Measurements from ENCODE around the gene ATOX1. TPM values are rescaled to one million over a fixed set of nuclear protein-coding genes. Genes with fewer than 3 reads are reported as not detected.

ATOX1 gene
- total RNA-seq, 2 experiments from 2014 or later, result 87.7 to 92.6 TPM

- no peak overlapping the region for H3K27ac Mint-ChIP-seq
- H3K9me3 Mint-ChIP-seq, result no peaks in the 10 kb centered on the region
- H3K4me3 Mint-ChIP-seq, result no peak overlapping the region
- H3K36me3 Mint-ChIP-seq (ENCODE audit: low read depth), result no peaks in the 10 kb centered on the region
- no peaks in the 10 kb centered on the region for H3K27me3 Mint-ChIP-seq (ENCODE audit: low read depth)
- CTCF ChIA-PET, result interaction anchor here (1.0 to 3.5 kb wide), 4 partner anchors 19 to 63 kb away, joined by 4 to 23 read pairs (median 8); partner anchors contain the start of gene G3BP1
- intact Hi-C loops (cut with micrococcal nuclease), result loop anchor here (1.0 to 2.0 kb wide), 4 partner anchors 19 to 49 kb away; partner anchors contain the start of genes ATOX1 and G3BP1
- no peak for DNase-seq
- H3K4me1 Mint-ChIP-seq (ENCODE audit: low read depth), result peaks cover 12% of the 10 kb centered on the region
Measured at GRCh38 chr5:151721812-151722391, 36.5 kb downstream of the ATOX1 start.

- no peaks in the 10 kb centered on the region for H3K27me3 Mint-ChIP-seq (ENCODE audit: low read depth)
- no peaks in the 10 kb centered on the region for H3K9me3 Mint-ChIP-seq
- peaks cover 12% of the 10 kb centered on the region for H3K4me1 Mint-ChIP-seq (ENCODE audit: low read depth)
- DNase-seq, result peak; percentile 56
- peak overlapping the region; percentile 63 for H3K27ac Mint-ChIP-seq
- intact Hi-C loops (cut with micrococcal nuclease), result loop anchor here (1.0 to 2.0 kb wide), 4 partner anchors 20 to 50 kb away; partner anchors contain the start of genes ATOX1 and G3BP1
- H3K36me3 Mint-ChIP-seq (ENCODE audit: low read depth), result no peaks in the 10 kb centered on the region
- H3K4me3 Mint-ChIP-seq, result no peak overlapping the region
- CTCF ChIA-PET, result interaction anchor here (0.9 to 3.5 kb wide), 7 partner anchors 9 to 63 kb away, joined by 3 to 23 read pairs (median 4); partner anchors contain the start of gene G3BP1
Measured at GRCh38 chr5:151721087-151721646, 37.3 kb downstream of the ATOX1 start.

GRCh38 chr5:151720215-151720614 is 38.2 kb downstream of the ATOX1 start:
- CTCF ChIA-PET, result interaction anchor here (1.2 to 3.5 kb wide), 6 partner anchors 8 to 68 kb away, joined by 3 to 23 read pairs (median 4); no protein-coding TSS in a partner anchor
- peaks cover 12% of the 10 kb centered on the region for H3K4me1 Mint-ChIP-seq (ENCODE audit: low read depth)
- no peaks in the 10 kb centered on the region for H3K36me3 Mint-ChIP-seq (ENCODE audit: low read depth)
- intact Hi-C loops (cut with micrococcal nuclease), result loop anchor here (2.0 kb wide), 1 partner anchor 21 kb away; no protein-coding TSS in a partner anchor
- no peaks in the 10 kb centered on the region for H3K9me3 Mint-ChIP-seq
- H3K27me3 Mint-ChIP-seq (ENCODE audit: low read depth), result no peaks in the 10 kb centered on the region
- no peak for DNase-seq
- no peak overlapping the region for H3K27ac Mint-ChIP-seq
- no peak overlapping the region for H3K4me3 Mint-ChIP-seq

GRCh38 chr5:151719228-151720000 is 39.0 kb downstream of the ATOX1 start:
- peak; percentile 55 for DNase-seq
- Mint-ChIP-seq H3K4me3 (no peak overlapping the region), H3K27ac (no peak overlapping the region), H3K27me3 (ENCODE audit: low read depth) (no peaks in the 10 kb centered on the region), H3K9me3 (no peaks in the 10 kb centered on the region), H3K4me1 (ENCODE audit: low read depth) (peaks cover 12% of the 10 kb centered on the region), H3K36me3 (ENCODE audit: low read depth) (peaks cover 2% of the 10 kb centered on the region)
- intact Hi-C loops (cut with micrococcal nuclease), result loop anchor here (1.0 kb wide), 1 partner anchor 60 kb away; no protein-coding TSS in a partner anchor
- CTCF ChIA-PET, result interaction anchor here (0.6 to 3.5 kb wide), 7 partner anchors 12 to 67 kb away, joined by 3 to 23 read pairs (median 5); no protein-coding TSS in a partner anchor

GRCh38 chr5:151718646-151719045 is 39.8 kb downstream of the ATOX1 start:
- Mint-ChIP-seq H3K4me1 (ENCODE audit: low read depth) (peaks cover 12% of the 10 kb centered on the region), H3K4me3 (no peak overlapping the region), H3K27ac (no peak overlapping the region), H3K27me3 (ENCODE audit: low read depth) (no peaks in the 10 kb centered on the region), H3K36me3 (ENCODE audit: low read depth) (peaks cover 2% of the 10 kb centered on the region), H3K9me3 (no peaks in the 10 kb centered on the region)
- no peak for DNase-seq
- intact Hi-C loops (cut with micrococcal nuclease), result loop anchor here (1.0 kb wide), 1 partner anchor 59 kb away; no protein-coding TSS in a partner anchor
- CTCF ChIA-PET, result interaction anchor here (0.6 to 1.6 kb wide), 4 partner anchors 11 to 60 kb away, joined by 3 to 8 read pairs (median 4); no protein-coding TSS in a partner anchor

- CTCF ChIA-PET, result interaction anchor here (0.7 to 2.4 kb wide), 4 partner anchors 22 to 66 kb away, joined by 3 to 8 read pairs (median 5); no protein-coding TSS in a partner anchor
- intact Hi-C loops (cut with micrococcal nuclease), result no loop called here
- H3K4me3 Mint-ChIP-seq, result no peak overlapping the region
- H3K27me3 Mint-ChIP-seq (ENCODE audit: low read depth), result no peaks in the 10 kb centered on the region
- H3K36me3 Mint-ChIP-seq (ENCODE audit: low read depth), result peaks cover 2% of the 10 kb centered on the region
- DNase-seq, result no peak
- no peaks in the 10 kb centered on the region for H3K9me3 Mint-ChIP-seq
- H3K4me1 Mint-ChIP-seq (ENCODE audit: low read depth), result peaks cover 12% of the 10 kb centered on the region
- no peak overlapping the region for H3K27ac Mint-ChIP-seq
Measured at GRCh38 chr5:151718153-151718552, 40.3 kb downstream of the ATOX1 start.

- DNase-seq, result no peak
- intact Hi-C loops (cut with micrococcal nuclease), result no loop called here
- peaks cover 4% of the 10 kb centered on the region for H3K36me3 Mint-ChIP-seq (ENCODE audit: low read depth)
- H3K4me1 Mint-ChIP-seq (ENCODE audit: low read depth), result peaks cover 12% of the 10 kb centered on the region
- H3K4me3 Mint-ChIP-seq, result no peak overlapping the region
- peaks cover 4% of the 10 kb centered on the region for H3K27me3 Mint-ChIP-seq (ENCODE audit: low read depth)
- CTCF ChIA-PET, result interaction anchor here (0.9 to 2.4 kb wide), 3 partner anchors 23 to 65 kb away, joined by 4 to 8 read pairs (median 6); no protein-coding TSS in a partner anchor
- peaks cover 3% of the 10 kb centered on the region for H3K9me3 Mint-ChIP-seq
- no peak overlapping the region for H3K27ac Mint-ChIP-seq
Measured at GRCh38 chr5:151717416-151717815, 41.0 kb downstream of the ATOX1 start.

GRCh38 chr5:151709109-151709735 is 49.2 kb downstream of the ATOX1 start:
- Mint-ChIP-seq H3K27ac (no peak overlapping the region), H3K27me3 (ENCODE audit: low read depth) (peaks cover 4% of the 10 kb centered on the region), H3K9me3 (peaks cover 3% of the 10 kb centered on the region), H3K4me3 (no peak overlapping the region), H3K36me3 (ENCODE audit: low read depth) (peaks cover 2% of the 10 kb centered on the region), H3K4me1 (ENCODE audit: low read depth) (no peaks in the 10 kb centered on the region)
- intact Hi-C loops (cut with micrococcal nuclease), result no loop called here
- CTCF ChIA-PET, result interaction anchor here (1.3 kb wide), 1 partner anchor 31 kb away, joined by 3 read pairs; no protein-coding TSS in a partner anchor
- DNase-seq, result no peak

- Mint-ChIP-seq H3K4me3 (no peak overlapping the region), H3K27me3 (ENCODE audit: low read depth) (peaks cover 4% of the 10 kb centered on the region), H3K27ac (no peak overlapping the region), H3K36me3 (ENCODE audit: low read depth) (peaks cover 2% of the 10 kb centered on the region), H3K4me1 (ENCODE audit: low read depth) (no peaks in the 10 kb centered on the region), H3K9me3 (peaks cover 2% of the 10 kb centered on the region)
- no peak for DNase-seq
- intact Hi-C loops (cut with micrococcal nuclease), result no loop called here
- CTCF ChIA-PET, result interaction anchor here (1.4 kb wide), 1 partner anchor 11 kb away, joined by 5 read pairs; no protein-coding TSS in a partner anchor
Measured at GRCh38 chr5:151708126-151708525, 50.3 kb downstream of the ATOX1 start.

GRCh38 chr5:151707567-151707966 is 50.9 kb downstream of the ATOX1 start:
- intact Hi-C loops (cut with micrococcal nuclease), result no loop called here
- CTCF ChIA-PET, result interaction anchor here (1.4 kb wide), 1 partner anchor 12 kb away, joined by 5 read pairs; no protein-coding TSS in a partner anchor
- H3K27ac Mint-ChIP-seq, result no peak overlapping the region
- H3K36me3 Mint-ChIP-seq (ENCODE audit: low read depth), result no peaks in the 10 kb centered on the region
- no peaks in the 10 kb centered on the region for H3K9me3 Mint-ChIP-seq
- H3K4me1 Mint-ChIP-seq (ENCODE audit: low read depth), result no peaks in the 10 kb centered on the region
- H3K27me3 Mint-ChIP-seq (ENCODE audit: low read depth), result no peaks in the 10 kb centered on the region
- no peak overlapping the region for H3K4me3 Mint-ChIP-seq
- DNase-seq, result no peak

- CTCF ChIA-PET, result interaction anchor here (0.6 to 1.4 kb wide), 3 partner anchors 12 to 59 kb away, joined by 3 to 5 read pairs (median 3); no protein-coding TSS in a partner anchor
- Mint-ChIP-seq H3K27me3 (ENCODE audit: low read depth) (no peaks in the 10 kb centered on the region), H3K27ac (no peak overlapping the region), H3K4me3 (no peak overlapping the region), H3K4me1 (ENCODE audit: low read depth) (no peaks in the 10 kb centered on the region), H3K9me3 (no peaks in the 10 kb centered on the region), H3K36me3 (ENCODE audit: low read depth) (no peaks in the 10 kb centered on the region)
- DNase-seq, result no peak
- intact Hi-C loops (cut with micrococcal nuclease), result no loop called here
Measured at GRCh38 chr5:151706906-151707305, 51.5 kb downstream of the ATOX1 start.
